Breast epithelium (tissue), 4 donors: Measurements from ENCODE around the gene UGT1A9. TPM values are rescaled to one million over a fixed set of nuclear protein-coding genes. Genes with fewer than 3 reads are reported as not detected.

Source experiments
- DNase-seq, 2 donors: peaks; one replicate each; pipeline ENCODE4 v3.0.0-alpha.2; 2019; ENCODE audit warnings: low spot score in 2 of 2
- H3K27ac ChIP-seq, 2 donors: fragments of 200-600 bp; sonication (generic) in 1 of 2; one replicate each; pipeline ENCODE4 v1.5.1; 2016 to 2019; ENCODE audit warnings: mild to moderate bottlenecking in 1 of 2
- H3K27me3 ChIP-seq, 2 donors: fragments of 200-600 bp; sonication (generic) in 1 of 2; one replicate each; pipeline versions ENCODE4 v1.5.1 to v1.6.0; 2017 to 2019; ENCODE audit warnings: control low read depth in 1 of 2, mild to moderate bottlenecking in 1 of 2
- H3K36me3 ChIP-seq: fragments of 200-600 bp; one replicate; pipeline ENCODE4 v1.5.1; 2019
- H3K4me1 ChIP-seq, 2 donors: fragments of 200-600 bp; sonication (generic); one replicate each; pipeline ENCODE4 v1.5.1; 2016 to 2019; ENCODE audit warnings: control low read depth in 1 of 2
- H3K4me3 ChIP-seq, 3 donors: fragments of 200-600 bp; sonication (generic); 1 replicate in 2 of 3; 2 replicates in 1 of 3; pipeline ENCODE4 v1.5.1; 2016 to 2019; ENCODE audit warnings: mild to moderate bottlenecking in 3 of 3, moderate library complexity in 2 of 3
- H3K9me3 ChIP-seq, 2 donors: fragments of 200-600 bp; sonication (generic) in 1 of 2; one replicate each; pipeline ENCODE4 v1.5.1; 2016 to 2019; ENCODE audit warnings: control low read depth in 1 of 2
- CTCF ChIP-seq, 3 donors: fragments of 450-650 bp; IDR thresholded peaks; one replicate each; pipeline ENCODE4 v1.5.1; 2016 to 2017; ENCODE audit warnings: antibody characterized with exemption in 3 of 3, mild to moderate bottlenecking in 3 of 3, moderate library complexity in 3 of 3
- POLR2A ChIP-seq: fragments of 450-650 bp; IDR thresholded peaks from one replicate; pipeline ENCODE4 v1.6.1; 2016; ENCODE audit warnings: antibody characterized with exemption, mild to moderate bottlenecking, moderate library complexity
- POLR2AphosphoS5 ChIP-seq, 3 donors: sonication (generic); formaldehyde crosslinking; IDR thresholded peaks; one replicate each; pipeline ENCODE4 v1.6.1; 2017; ENCODE audit warnings: antibody characterized with exemption in 3 of 3
- intact Hi-C: fragments of 100-400 bp; cut with DNase I; formaldehyde crosslinking; loops from one replicate; pipeline ENCODE4 v1.15.1; 2023; ENCODE audit warnings: low total_unique reads
- total RNA-seq, 3 donors: library from RNA; depleted of rRNA; stranded (reverse); fragments of >200 nt; gene quantifications; one replicate each; pipeline ENCODE4 v1.1.0, GENCODE V29; 2016

Gene UGT1A9
- total RNA-seq, 3 donors from 2014 or later, result not detected

- intact Hi-C loops, result loop anchor here (10.0 kb wide), 1 partner anchor 267 kb away; no protein-coding TSS in a partner anchor
- peak; percentile 62 to 69 (median 63) for TF ChIP-seq CTCF (IDR thresholded peaks at IDR 0.05)
- TF ChIP-seq POLR2A, result no peak
- no peak for TF ChIP-seq POLR2AphosphoS5 (IDR thresholded peaks at IDR 0.05)
- DNase-seq, result peak; percentile 24 to 84
- Histone ChIP-seq H3K36me3 (no peaks in the 10 kb centered on the region), H3K4me3 (no peak overlapping the region), H3K27me3 (no peaks in the 10 kb centered on the region), H3K27ac (no peak overlapping the region), H3K4me1 (no peaks in the 10 kb centered on the region), H3K9me3 (no peaks in the 10 kb centered on the region)
Measured at GRCh38 chr2:233711312-233712008, 39.8 kb downstream of the UGT1A9 start.

- Histone ChIP-seq H3K9me3 (no peaks in the 10 kb centered on the region), H3K4me3 (no peak within 1 kb of the TSS), H3K27me3 (no peaks in the 10 kb centered on the region), H3K36me3 (no peaks in the 10 kb centered on the region), H3K4me1 (no peaks in the 10 kb centered on the region), H3K27ac (no peak within 1 kb of the TSS)
- DNase-seq, result no peak
- intact Hi-C loops, result loop anchor here (10.0 kb wide), 1 partner anchor 268 kb away; no protein-coding TSS in a partner anchor
- TF ChIP-seq POLR2A (no peak), POLR2AphosphoS5 (IDR thresholded peaks at IDR 0.05) (no peak), CTCF (IDR thresholded peaks at IDR 0.05) (no peak)
Measured at GRCh38 chr2:233712611-233713261, 41.0 kb downstream of the UGT1A9 start, which contains the start of gene UGT1A5. UGT1A5 (plus strand) TSS chr2:233712907; CDS start chr2:233712992, 85 bp downstream.

- Histone ChIP-seq H3K36me3 (no peaks in the 10 kb centered on the region), H3K9me3 (no peaks in the 10 kb centered on the region), H3K27ac (no peak overlapping the region), H3K4me1 (no peaks in the 10 kb centered on the region), H3K4me3 (no peak overlapping the region), H3K27me3 (no peaks in the 10 kb centered on the region)
- TF ChIP-seq POLR2A, result no peak
- no peak for TF ChIP-seq CTCF (IDR thresholded peaks at IDR 0.05)
- TF ChIP-seq POLR2AphosphoS5 (IDR thresholded peaks at IDR 0.05), result no peak
- DNase-seq, result no peak
- intact Hi-C loops, result loop anchor here (10.0 kb wide), 1 partner anchor 268 kb away; no protein-coding TSS in a partner anchor
Measured at GRCh38 chr2:233713262-233713615, 41.5 kb downstream of the UGT1A9 start.

GRCh38 chr2:233714121-233714520, 42.4 kb downstream of the UGT1A9 start:
- no peak for DNase-seq
- intact Hi-C loops, result loop anchor here (10.0 kb wide), 1 partner anchor 269 kb away; no protein-coding TSS in a partner anchor

More at GRCh38 chr2:233714121-233714520, 42.4 kb downstream of the UGT1A9 start:
- Histone ChIP-seq H3K9me3 (no peaks in the 10 kb centered on the region), H3K36me3 (no peaks in the 10 kb centered on the region), H3K4me1 (no peaks in the 10 kb centered on the region), H3K27ac (no peak overlapping the region), H3K4me3 (no peak overlapping the region), H3K27me3 (no peaks in the 10 kb centered on the region)
- no peak for TF ChIP-seq CTCF (IDR thresholded peaks at IDR 0.05)
- no peak for TF ChIP-seq POLR2AphosphoS5 (IDR thresholded peaks at IDR 0.05)
- TF ChIP-seq POLR2A, result no peak
